HUES64 (cell line): ENCODE data around the gene SLC35E2B.

Source experiments
- H3K27ac ChIP-seq: 2 replicates; pipeline ENCODE4 v1.7.0; 2013; ENCODE audit warnings: low read depth, low read length, inconsistent platforms
- H3K27me3 ChIP-seq: 2 replicates; pipeline ENCODE4 v1.6.1; 2013; ENCODE audit warnings: mild to moderate bottlenecking, low read length; ENCODE audit not compliant: insufficient read depth
- H3K36me3 ChIP-seq: 2 replicates; pipeline ENCODE4 v1.6.1; 2013; ENCODE audit warnings: mild to moderate bottlenecking, low read length; ENCODE audit not compliant: insufficient read depth
- H3K4me1 ChIP-seq: 2 replicates; pipeline ENCODE4 v1.6.1; 2013; ENCODE audit warnings: mild to moderate bottlenecking, low read length, moderate library complexity; ENCODE audit not compliant: insufficient read depth
- H3K4me3 ChIP-seq: 2 replicates; pipeline ENCODE4 v1.5.1; 2013; ENCODE audit warnings: mild to moderate bottlenecking, low read length, moderate library complexity
- H3K9ac ChIP-seq: 2 replicates; pipeline ENCODE4 v1.6.1; 2013; ENCODE audit warnings: mild to moderate bottlenecking, low read depth, low read length
- H3K9me3 ChIP-seq: 2 replicates; pipeline ENCODE4 v1.6.1; 2013; ENCODE audit warnings: low read depth, low read length; ENCODE audit not compliant: insufficient read depth
- WGBS: fragments of 150-250, 120-280 bp; methylation state at CpG from one replicate; pipeline ENCODE4 v1.1.7; 2013; ENCODE audit warnings: missing lambda C conversion rate; 5-methylcytosine and 5-hydroxymethylcytosine counted together

The SLC35E2B gene

GRCh38 chr1:1609822-1610485, 82.6 kb downstream of the SLC35E2B start:
- no peaks in the 10 kb centered on the region for H3K9me3 ChIP-seq
- 79% methylated on average over 11 of the region's 12 CpGs for WGBS
- no peak overlapping the region for H3K27ac ChIP-seq

More at GRCh38 chr1:1609822-1610485, 82.6 kb downstream of the SLC35E2B start:
- peaks cover 6% of the 10 kb centered on the region; the same call in 1 of the 2 replicates for H3K4me1 ChIP-seq
- no peak overlapping the region for H3K4me3 ChIP-seq
- H3K36me3 ChIP-seq, result no peaks in the 10 kb centered on the region
- H3K27me3 ChIP-seq, result no peaks in the 10 kb centered on the region
- H3K9ac ChIP-seq, result no peak overlapping the region
